Smooth muscle cell (in vitro differentiated cells): ENCODE data around the gene LLGL2. TPM values are rescaled to one million over a fixed set of nuclear protein-coding genes. Genes with fewer than 3 reads are reported as not detected.

Experiments
- DNase-seq: peaks from one replicate; lab custom pipeline; 2025; ENCODE audit not compliant: unreplicated experiment; lab: John Stamatoyannopoulos, UW
- H2AFZ ChIP-seq: fragments of 200-600 bp; sonication (generic); 2 replicates; pipeline ENCODE4 v1.6.0; 2016; ENCODE audit warnings: antibody characterized with exemption, low read depth, mild to moderate bottlenecking
- H3F3A ChIP-seq: fragments of 200-600 bp; sonication (generic); 2 replicates; pipeline ENCODE4 v1.6.0; 2017; ENCODE audit warnings: antibody characterized with exemption, low read depth
- H3K27ac ChIP-seq: fragments of 200-600 bp; sonication (generic); 2 replicates; pipeline ENCODE4 v1.5.1; 2016; ENCODE audit warnings: low read depth, mild to moderate bottlenecking
- H3K27me3 ChIP-seq: fragments of 200-600 bp; sonication (generic); 2 replicates; pipeline ENCODE4 v1.6.1; 2016; ENCODE audit warnings: low read depth, mild to moderate bottlenecking
- H3K36me3 ChIP-seq: fragments of 200-600 bp; sonication (generic); 2 replicates; pipeline ENCODE4 v1.5.1; 2016; ENCODE audit warnings: low read depth
- H3K4me1 ChIP-seq: fragments of 200-600 bp; sonication (generic); 2 replicates; pipeline ENCODE4 v1.5.1; 2016; ENCODE audit warnings: low read depth
- H3K4me2 ChIP-seq: fragments of 200-600 bp; sonication (generic); 2 replicates; pipeline ENCODE4 v1.6.0; 2016; ENCODE audit warnings: mild to moderate bottlenecking
- H3K4me3 ChIP-seq: fragments of 200-600 bp; sonication (generic); 2 replicates; pipeline ENCODE4 v1.5.1; 2016; ENCODE audit warnings: mild to moderate bottlenecking
- H3K79me2 ChIP-seq: fragments of 200-600 bp; sonication (generic); 2 replicates; pipeline ENCODE4 v1.6.0; 2016; ENCODE audit warnings: low read depth, mild to moderate bottlenecking
- H3K9ac ChIP-seq: fragments of 200-600 bp; sonication (generic); 2 replicates; pipeline ENCODE4 v1.6.0; 2016; ENCODE audit warnings: low read depth
- H3K9me3 ChIP-seq: fragments of 200-600 bp; sonication (generic); replicated peaks from 2 replicates; pipeline ENCODE4 v1.5.1; 2016; ENCODE audit warnings: low read depth
- H4K20me1 ChIP-seq: fragments of 200-600 bp; sonication (generic); 2 replicates; pipeline ENCODE4 v1.6.0; 2016; ENCODE audit warnings: low read depth
- WGBS: methylation state at CpG from one replicate; pipeline ENCODE4 v1.1.7; 2016; ENCODE audit warnings: low lambda C conversion rate; 5-methylcytosine and 5-hydroxymethylcytosine counted together
- polyA plus RNA-seq: library from polyadenylated mRNA; unstranded; fragments of >200 nt; fragmentation: Nextera tagmentation; extraction: Ambion mirVana; gene quantifications from 2 replicates; pipeline ENCODE4 v1.2.1, GENCODE V29; 2016
- total RNA-seq: library from RNA; depleted of rRNA; stranded (reverse); fragments of >200 nt; gene quantifications from 2 replicates; pipeline ENCODE4 v1.2.3, GENCODE V29; 2014
- TF ChIP-seq, protein P1 (sequence below): fragments of 200-600 bp; sonication (generic); IDR thresholded peaks from 2 replicates; pipeline ENCODE4 v1.5.1; 2017; ENCODE audit warnings: borderline replicate concordance, mild to moderate bottlenecking, antibody characterized with exemption; ENCODE audit not compliant: insufficient read depth, poor library complexity, severe bottlenecking

LLGL2 gene
- total and polyA plus RNA-seq, 2 experiments from 2014 or later: 9.9 to 12.7 TPM

GRCh38 chr17:75509528-75510258, 15.8 kb upstream of the LLGL2 start:
- no peak for DNase-seq
- Histone ChIP-seq H4K20me1 (peaks cover 71% of the 10 kb centered on the region), H2AFZ (no peak overlapping the region)

DNA sequence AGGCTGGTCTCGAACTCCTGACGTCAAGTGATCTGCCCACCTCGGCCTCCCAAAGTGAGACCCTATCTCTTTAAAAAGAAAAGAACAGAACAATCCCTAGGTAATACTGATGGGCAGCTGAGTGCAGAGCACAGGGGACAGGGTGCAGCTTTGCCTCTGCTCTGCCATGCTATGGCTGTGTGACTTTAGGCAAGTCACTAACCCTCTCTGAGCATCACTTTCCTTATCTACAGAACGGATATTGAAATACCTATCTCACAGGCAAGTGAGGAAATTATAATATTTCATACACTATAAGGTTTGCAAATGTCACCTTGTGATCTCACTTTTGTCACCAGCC, 14.3 kb upstream of the LLGL2 start:
- no peak overlapping the region for H3K4me2 ChIP-seq
- H2AFZ ChIP-seq: no peak overlapping the region
- H3K4me3 ChIP-seq: no peak overlapping the region
- TF ChIP-seq, protein P1, sequence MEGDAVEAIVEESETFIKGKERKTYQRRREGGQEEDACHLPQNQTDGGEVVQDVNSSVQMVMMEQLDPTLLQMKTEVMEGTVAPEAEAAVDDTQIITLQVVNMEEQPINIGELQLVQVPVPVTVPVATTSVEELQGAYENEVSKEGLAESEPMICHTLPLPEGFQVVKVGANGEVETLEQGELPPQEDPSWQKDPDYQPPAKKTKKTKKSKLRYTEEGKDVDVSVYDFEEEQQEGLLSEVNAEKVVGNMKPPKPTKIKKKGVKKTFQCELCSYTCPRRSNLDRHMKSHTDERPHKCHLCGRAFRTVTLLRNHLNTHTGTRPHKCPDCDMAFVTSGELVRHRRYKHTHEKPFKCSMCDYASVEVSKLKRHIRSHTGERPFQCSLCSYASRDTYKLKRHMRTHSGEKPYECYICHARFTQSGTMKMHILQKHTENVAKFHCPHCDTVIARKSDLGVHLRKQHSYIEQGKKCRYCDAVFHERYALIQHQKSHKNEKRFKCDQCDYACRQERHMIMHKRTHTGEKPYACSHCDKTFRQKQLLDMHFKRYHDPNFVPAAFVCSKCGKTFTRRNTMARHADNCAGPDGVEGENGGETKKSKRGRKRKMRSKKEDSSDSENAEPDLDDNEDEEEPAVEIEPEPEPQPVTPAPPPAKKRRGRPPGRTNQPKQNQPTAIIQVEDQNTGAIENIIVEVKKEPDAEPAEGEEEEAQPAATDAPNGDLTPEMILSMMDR: no peak
- no peak overlapping the region for H3K9ac ChIP-seq
- H3K36me3 ChIP-seq: no peaks in the 10 kb centered on the region
- H3K27ac ChIP-seq: no peak overlapping the region
- no peaks in the 10 kb centered on the region for H3K27me3 ChIP-seq
- peaks cover 15% of the 10 kb centered on the region for H3K79me2 ChIP-seq
- no peaks in the 10 kb centered on the region for H3K9me3 ChIP-seq
- peaks cover 71% of the 10 kb centered on the region for H4K20me1 ChIP-seq
- no peaks in the 10 kb centered on the region for H3F3A ChIP-seq
- peaks cover 10% of the 10 kb centered on the region for H3K4me1 ChIP-seq
- whole genome bisulfite sequencing: 97% methylated on average over 4 of the region's 4 CpGs
- DNase-seq: no peak

More at GRCh38 chr17:75509528-75510258, 15.8 kb upstream of the LLGL2 start:
- no peak overlapping the region for H3K4me3 ChIP-seq
- no peaks in the 10 kb centered on the region for H3K9me3 ChIP-seq
- no peak overlapping the region for H3K9ac ChIP-seq
- no peak overlapping the region for H3K27ac ChIP-seq
- H3K79me2 ChIP-seq: peaks cover 9% of the 10 kb centered on the region
- no peak overlapping the region for H3K4me2 ChIP-seq
- H3F3A ChIP-seq: no peaks in the 10 kb centered on the region
- peaks cover 10% of the 10 kb centered on the region for H3K4me1 ChIP-seq
- H3K36me3 ChIP-seq: no peaks in the 10 kb centered on the region
- H3K27me3 ChIP-seq: no peaks in the 10 kb centered on the region
- TF ChIP-seq, protein P1: no peak
- WGBS: 95% methylated on average over 19 of the region's 19 CpGs

DNA sequence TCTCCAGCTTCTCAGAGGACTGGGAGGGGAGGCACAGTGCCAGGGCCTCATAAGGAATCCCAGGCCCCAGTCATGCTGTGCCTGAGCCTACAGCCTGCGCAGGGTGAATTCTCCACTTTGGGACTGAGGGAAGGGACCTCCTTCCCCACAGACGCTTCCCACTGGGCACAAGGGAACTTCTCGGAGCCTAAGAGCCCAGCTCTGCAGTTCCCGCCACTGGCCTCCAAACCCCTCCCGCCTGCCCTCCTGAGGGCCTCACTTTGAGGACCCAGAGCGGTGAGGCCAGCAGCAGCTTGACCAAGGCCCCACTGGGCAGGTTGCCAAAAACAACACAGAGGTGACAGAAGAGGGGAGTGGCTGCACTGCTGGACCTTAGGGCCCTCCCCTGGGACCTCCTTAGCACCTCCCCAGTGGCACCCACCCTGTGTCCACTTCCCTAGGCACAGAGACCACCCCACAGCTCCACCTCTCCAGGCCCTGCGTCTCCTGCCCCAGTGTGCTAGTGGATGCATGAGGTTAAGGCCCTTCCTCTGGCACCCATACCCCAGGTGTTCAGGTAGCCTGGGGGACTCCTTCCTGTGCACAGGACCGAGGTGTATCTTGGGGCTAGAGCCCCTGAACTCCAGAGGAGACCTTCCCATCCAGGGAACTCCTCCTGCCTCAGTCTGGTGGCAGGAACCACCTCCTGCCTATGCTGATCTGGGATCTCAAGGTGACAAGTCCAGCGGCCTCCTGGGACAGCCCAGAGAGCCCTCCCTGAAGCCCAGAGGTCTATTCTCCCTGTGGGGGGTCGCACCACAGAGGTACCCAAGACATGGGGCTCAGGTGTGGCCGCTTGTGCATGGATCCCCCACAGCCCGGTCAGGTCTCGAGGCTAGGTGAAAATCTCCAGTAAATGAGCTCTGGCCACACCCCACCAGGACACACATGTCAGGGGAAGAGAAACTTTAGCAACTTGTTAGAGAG, 13.6 kb upstream of the LLGL2 start:
- WGBS: 84% methylated on average over 13 of the region's 13 CpGs
- H3K4me2 ChIP-seq: no peak overlapping the region

More for the DNA sequence above, 13.6 kb upstream of the LLGL2 start:
- H3K4me1 ChIP-seq: peaks cover 10% of the 10 kb centered on the region
- H4K20me1 ChIP-seq: peaks cover 71% of the 10 kb centered on the region
- no peak for DNase-seq
- TF ChIP-seq, protein P1: no peak
- no peak overlapping the region for H2AFZ ChIP-seq
- no peaks in the 10 kb centered on the region for H3K9me3 ChIP-seq
- no peak overlapping the region for H3K4me3 ChIP-seq
- H3K79me2 ChIP-seq: peaks cover 15% of the 10 kb centered on the region
- no peak overlapping the region for H3K9ac ChIP-seq
- H3K27me3 ChIP-seq: no peaks in the 10 kb centered on the region
- H3F3A ChIP-seq: no peaks in the 10 kb centered on the region
- no peak overlapping the region for H3K27ac ChIP-seq
- H3K36me3 ChIP-seq: no peaks in the 10 kb centered on the region
